HUES6 (cell line): ENCODE data around the gene AP3D1.
"Not testable (repeated sequence)": the region's sequence is repeated elsewhere in the genome, so short reads cannot be mapped to it uniquely, and the experiment has no call there.

Source experiments
- H3K27ac ChIP-seq: 2 replicates; pipeline ENCODE4 v1.7.0; 2013; ENCODE audit warnings: low read depth, mild to moderate bottlenecking, low read length, inconsistent platforms
- H3K27me3 ChIP-seq: 2 replicates; pipeline ENCODE4 v1.6.1; 2013; ENCODE audit warnings: low read length; ENCODE audit not compliant: control insufficient read depth, insufficient read depth
- H3K36me3 ChIP-seq: 2 replicates; pipeline ENCODE4 v1.6.1; 2013; ENCODE audit warnings: low read length; ENCODE audit not compliant: control insufficient read depth, insufficient read depth
- H3K4me1 ChIP-seq: 2 replicates; pipeline ENCODE4 v1.6.1; 2013; ENCODE audit warnings: low read length; ENCODE audit not compliant: control insufficient read depth, insufficient read depth
- H3K4me3 ChIP-seq: 2 replicates; pipeline ENCODE4 v1.5.1; 2013; ENCODE audit warnings: low read depth, low read length
- H3K9ac ChIP-seq: one replicate; pipeline ENCODE4 v1.6.1; 2013; ENCODE audit warnings: mild to moderate bottlenecking, low read length
- H3K9me3 ChIP-seq: 2 replicates; pipeline ENCODE4 v1.6.1; 2013; ENCODE audit warnings: low read depth, low read length; ENCODE audit not compliant: control insufficient read depth, insufficient read depth

AP3D1 gene

DNA sequence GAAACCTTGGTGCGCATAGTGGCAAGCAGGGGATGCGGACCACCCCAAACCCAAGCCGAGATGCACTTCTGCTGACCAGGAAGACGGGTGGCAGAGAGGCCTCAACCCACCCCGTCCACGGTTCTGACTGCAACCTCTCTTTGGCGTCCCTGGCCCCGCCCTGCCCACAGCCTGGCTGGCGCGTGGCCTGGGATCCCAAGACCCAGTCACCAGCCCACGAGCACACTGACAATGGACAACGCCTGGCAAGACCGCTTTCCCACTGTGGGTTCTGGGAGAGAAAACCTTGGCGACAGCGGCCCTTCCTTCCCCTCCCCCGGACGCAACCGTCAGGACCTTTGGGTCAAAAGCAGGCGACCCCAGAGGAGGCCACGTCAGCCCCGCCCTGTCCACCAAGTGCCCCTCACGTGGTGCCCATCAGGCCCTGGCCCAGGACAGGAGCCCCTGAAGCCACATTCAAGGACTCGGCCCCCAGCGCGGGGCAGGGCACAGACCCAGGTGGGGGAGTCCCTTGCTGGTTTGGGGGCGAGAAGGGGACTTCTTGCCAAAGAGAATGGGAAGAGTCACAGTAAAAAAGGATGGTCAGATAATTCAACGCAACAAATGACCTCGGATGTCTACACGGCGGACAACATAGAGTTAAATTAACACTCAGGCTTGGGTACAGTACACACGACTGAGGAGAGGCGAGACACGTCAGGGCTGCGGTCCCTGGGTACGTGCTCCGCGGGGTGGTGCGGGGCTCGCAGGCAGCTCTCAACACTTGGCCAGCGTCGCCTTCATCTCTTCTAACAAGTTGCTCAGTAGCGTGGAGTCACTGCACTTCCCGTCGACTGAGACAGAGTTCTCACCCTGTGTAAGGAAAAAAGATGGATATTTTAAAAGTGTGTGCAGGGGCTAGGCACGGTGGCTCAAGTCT lies 49.7 kb downstream of the AP3D1 start:
- Histone ChIP-seq H3K27me3 (no peaks in the 10 kb centered on the region), H3K9me3 (peaks cover 15% of the 10 kb centered on the region), H3K36me3 (peaks cover 66% of the 10 kb centered on the region), H3K9ac (no peak overlapping the region), H3K4me1 (0 out of 2 replicates have a peak, but pooled peaks cover 5% of the 10 kb centered on the region), H3K4me3 (no peak overlapping the region), H3K27ac (no peak overlapping the region)

DNA sequence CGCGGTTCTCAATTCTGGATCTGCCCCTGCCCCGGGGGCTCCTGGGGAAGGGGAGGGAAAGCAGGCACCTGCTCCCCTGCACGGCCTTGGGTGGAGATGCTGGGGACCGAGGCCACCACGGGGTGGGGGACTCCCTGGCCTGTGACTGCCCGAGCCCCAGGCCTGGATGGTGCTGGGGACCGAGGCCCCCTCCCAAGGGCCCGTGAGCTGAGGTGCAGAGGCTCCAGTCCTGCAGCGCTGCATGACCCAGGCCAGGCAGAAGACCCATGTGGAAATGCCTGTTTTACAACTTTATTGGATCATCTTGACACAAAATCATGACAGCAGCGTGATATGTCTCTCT lies 50.7 kb downstream of the AP3D1 start:
- Histone ChIP-seq H3K9ac (no peak overlapping the region), H3K4me3 (no peak overlapping the region), H3K4me1 (0 out of 2 replicates have a peak, but pooled peaks cover 5% of the 10 kb centered on the region), H3K27me3 (no peaks in the 10 kb centered on the region), H3K9me3 (peaks cover 7% of the 10 kb centered on the region), H3K27ac (no peak overlapping the region), H3K36me3 (peaks cover 56% of the 10 kb centered on the region)

DNA sequence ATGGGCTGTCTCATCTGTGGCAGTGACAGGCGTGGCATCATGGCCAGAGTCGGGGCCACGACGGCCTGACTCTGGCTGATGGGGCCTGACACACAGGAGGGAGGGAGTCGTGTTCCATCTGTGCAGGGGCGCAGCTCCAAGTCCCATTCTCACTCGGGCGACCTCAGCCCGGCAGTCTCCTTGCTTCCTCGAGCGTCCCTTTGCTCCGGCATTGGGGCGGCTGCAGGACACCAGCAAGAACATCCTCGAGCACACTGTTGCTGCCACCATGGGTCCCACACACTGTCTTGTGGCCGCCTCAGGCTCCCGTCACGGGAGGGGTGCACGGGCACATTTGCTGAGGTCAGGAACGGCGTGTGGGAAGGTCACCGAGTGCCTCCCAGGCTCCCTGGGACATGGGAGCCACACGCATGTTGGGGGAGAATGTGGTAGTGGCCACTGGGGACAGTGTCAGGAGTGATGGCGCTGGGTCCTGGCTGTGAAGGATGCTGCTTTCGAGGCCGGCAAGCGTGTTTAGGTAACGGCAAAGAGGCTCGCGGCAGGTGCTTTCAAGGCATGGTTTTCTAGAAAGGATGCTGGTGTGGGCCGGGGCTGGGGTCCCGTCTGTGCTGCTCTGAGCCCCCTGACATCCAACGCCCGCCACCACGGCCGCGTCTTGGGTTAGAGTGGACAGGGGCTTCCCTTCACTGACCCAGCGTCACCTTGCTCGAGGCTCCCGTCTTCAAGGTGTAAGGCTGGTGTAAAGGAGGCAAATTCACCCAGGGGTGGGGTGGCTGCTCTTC lies 51.2 kb downstream of the AP3D1 start:
- Histone ChIP-seq H3K9me3 (peaks cover 3% of the 10 kb centered on the region; the same call in 1 of the 2 replicates), H3K36me3 (peaks cover 51% of the 10 kb centered on the region), H3K4me1 (0 out of 2 replicates have a peak, but pooled peaks cover 5% of the 10 kb centered on the region), H3K27ac (no peak overlapping the region), H3K27me3 (no peaks in the 10 kb centered on the region), H3K9ac (no peak overlapping the region), H3K4me3 (no peak overlapping the region)

DNA sequence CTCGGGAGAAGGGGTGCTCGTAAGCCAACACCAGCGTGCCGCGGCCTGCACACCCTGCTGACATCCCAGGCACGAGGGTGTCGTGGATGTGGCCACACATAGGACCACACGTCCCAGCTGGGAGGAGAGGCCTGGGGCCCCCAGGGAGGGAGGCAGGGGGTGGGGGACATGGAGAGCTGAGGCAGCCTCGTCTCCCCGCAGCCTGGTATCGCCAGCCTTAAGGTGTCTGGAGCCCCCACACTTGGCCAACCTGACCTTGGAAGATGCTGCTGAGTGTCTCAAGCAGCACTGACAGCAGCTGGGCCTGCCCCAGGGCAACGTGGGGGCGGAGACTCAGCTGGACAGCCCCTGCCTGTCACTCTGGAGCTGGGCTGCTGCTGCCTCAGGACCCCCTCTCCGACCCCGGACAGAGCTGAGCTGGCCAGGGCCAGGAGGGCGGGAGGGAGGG lies 52.3 kb downstream of the AP3D1 start:
- H3K4me1 ChIP-seq = peaks cover 5% of the 10 kb centered on the region; the same call in 1 of the 2 replicates
- no peak overlapping the region for H3K4me3 ChIP-seq
- H3K27ac ChIP-seq = no peak overlapping the region
- H3K9ac ChIP-seq = no peak overlapping the region
- peaks cover 43% of the 10 kb centered on the region for H3K36me3 ChIP-seq
- H3K27me3 ChIP-seq = no peaks in the 10 kb centered on the region
- no peaks in the 10 kb centered on the region for H3K9me3 ChIP-seq

DNA sequence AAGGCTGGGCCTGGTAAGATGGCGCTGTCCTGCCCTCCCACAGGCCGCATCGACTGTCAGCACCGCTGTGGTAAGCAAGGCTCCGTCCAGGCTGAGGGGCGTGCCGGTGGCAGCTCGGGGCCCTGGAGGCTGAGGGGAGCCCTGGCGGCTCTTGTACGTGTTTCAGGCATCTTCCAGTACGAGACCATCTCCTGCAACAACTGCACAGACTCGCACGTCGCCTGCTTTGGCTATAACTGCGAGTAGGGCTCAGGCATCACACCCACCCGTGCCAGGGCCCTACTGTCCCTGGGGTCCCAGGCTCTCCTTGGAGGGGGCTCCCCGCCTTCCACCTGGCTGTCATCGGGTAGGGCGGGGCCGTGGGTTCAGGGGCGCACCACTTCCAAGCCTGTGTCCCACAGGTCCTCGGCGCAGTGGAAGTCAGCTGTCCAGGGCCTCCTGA lies 53.5 kb downstream of the AP3D1 start:
- no peak overlapping the region for H3K4me3 ChIP-seq

DNA sequence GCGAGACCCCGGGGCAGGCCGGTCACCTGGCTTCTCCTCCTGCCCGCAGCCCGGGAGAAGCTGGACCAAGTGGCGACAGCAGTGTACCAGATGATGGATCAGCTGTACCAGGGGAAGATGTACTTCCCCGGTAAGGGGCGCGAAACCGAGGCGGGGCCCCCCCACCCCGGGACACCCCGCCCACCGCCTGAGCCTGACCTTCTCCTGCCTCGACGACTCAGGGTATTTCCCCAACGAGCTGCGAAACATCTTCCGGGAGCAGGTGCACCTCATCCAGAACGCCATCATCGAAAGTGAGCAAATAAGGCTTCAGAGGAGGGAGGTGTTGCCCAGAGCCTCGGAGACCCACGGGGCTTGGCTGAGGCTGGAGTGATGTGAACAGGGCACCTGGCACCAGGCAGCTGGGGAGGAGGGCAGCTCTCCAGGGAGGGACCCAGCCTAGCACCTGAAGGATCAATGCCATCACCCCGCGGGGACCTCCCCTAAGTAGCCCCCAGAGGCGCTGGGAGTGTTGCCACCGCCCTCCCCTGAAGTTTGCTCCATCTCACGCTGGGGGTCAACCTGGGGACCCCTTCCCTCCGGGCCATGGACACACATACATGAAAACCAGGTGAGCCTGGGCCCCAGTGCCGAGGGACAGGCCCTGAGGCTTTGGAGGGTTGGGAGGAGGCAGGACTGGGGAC lies 54.0 kb downstream of the AP3D1 start:
- H3K36me3 ChIP-seq = peaks cover 29% of the 10 kb centered on the region
- H3K9ac ChIP-seq = no peak overlapping the region
- no peaks in the 10 kb centered on the region for H3K27me3 ChIP-seq
- H3K4me1 ChIP-seq = peaks cover 5% of the 10 kb centered on the region; the same call in 1 of the 2 replicates
- H3K27ac ChIP-seq = no peak overlapping the region
- peak overlapping the region; percentile 50 for H3K4me3 ChIP-seq
- no peaks in the 10 kb centered on the region for H3K9me3 ChIP-seq

More for the DNA sequence above, 53.5 kb downstream of the AP3D1 start:
- H3K27me3 ChIP-seq = no peaks in the 10 kb centered on the region
- H3K4me1 ChIP-seq = peaks cover 5% of the 10 kb centered on the region; the same call in 1 of the 2 replicates
- H3K9me3 ChIP-seq = no peaks in the 10 kb centered on the region
- peaks cover 31% of the 10 kb centered on the region for H3K36me3 ChIP-seq
- no peak overlapping the region for H3K27ac ChIP-seq
- no peak overlapping the region for H3K9ac ChIP-seq

DNA sequence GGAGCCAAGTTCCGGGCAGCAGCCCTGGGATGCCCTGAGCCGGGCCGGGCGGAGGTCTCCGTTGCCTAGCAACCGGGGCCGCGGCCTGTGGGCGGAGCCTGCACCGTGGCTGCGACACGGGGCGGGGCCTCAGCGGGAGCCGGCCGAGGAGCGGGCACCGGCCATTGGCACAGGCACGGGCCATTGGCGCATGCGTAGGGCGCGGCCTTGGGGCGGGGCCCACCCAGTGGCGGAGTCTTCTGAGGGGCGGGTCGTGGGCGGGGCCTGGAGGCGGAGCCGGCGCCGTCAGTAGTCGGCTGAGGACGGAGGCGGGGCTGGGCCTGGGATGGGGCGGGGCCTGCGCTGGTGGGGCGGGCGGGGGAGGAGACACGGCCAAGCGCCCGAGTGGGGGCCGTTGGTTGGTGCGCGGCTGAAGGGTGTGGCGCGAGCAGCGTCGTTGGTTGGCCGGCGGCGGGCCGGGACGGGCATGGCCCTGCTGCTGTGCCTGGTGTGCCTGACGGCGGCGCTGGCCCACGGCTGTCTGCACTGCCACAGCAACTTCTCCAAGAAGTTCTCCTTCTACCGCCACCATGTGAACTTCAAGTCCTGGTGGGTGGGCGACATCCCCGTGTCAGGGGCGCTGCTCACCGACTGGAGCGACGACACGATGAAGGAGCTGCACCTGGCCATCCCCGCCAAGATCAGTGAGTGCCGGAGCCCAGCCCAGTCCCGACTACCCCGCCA lies 54.7 kb downstream of the AP3D1 start, which contains the start of gene IZUMO4:
Gene IZUMO4, plus strand, starts transcription at position 436 of the 723 bp plus-strand sequence. Its CDS starts 31 bp downstream, at position 467.
- peak within 1 kb of the TSS; percentile 46; the same call in 1 of the 2 replicates for H3K27ac ChIP-seq

GRCh38 chr19:2096034-2096479 lies 55.3 kb downstream of the AP3D1 start, which contains the start of gene MOB3A:
Gene MOB3A (minus strand): TSS chr19:2096326. CDS start chr19:2078560, 17,766 bp downstream.
- Histone ChIP-seq H3K36me3 (peaks cover 17% of the 10 kb centered on the region), H3K4me1 (peaks cover 6% of the 10 kb centered on the region; the same call in 1 of the 2 replicates), H3K9me3 (no peaks in the 10 kb centered on the region), H3K9ac (peak within 1 kb of the TSS; percentile 68), H3K27me3 (no peaks in the 10 kb centered on the region), H3K27ac (peak within 1 kb of the TSS; percentile 46; the same call in 1 of the 2 replicates), H3K4me3 (peak within 1 kb of the TSS; percentile 77)

More for the DNA sequence above, 54.7 kb downstream of the AP3D1 start, which contains the start of gene IZUMO4:
- H3K36me3 ChIP-seq = peaks cover 22% of the 10 kb centered on the region
- H3K9me3 ChIP-seq = no peaks in the 10 kb centered on the region
- peaks cover 5% of the 10 kb centered on the region; the same call in 1 of the 2 replicates for H3K4me1 ChIP-seq
- H3K9ac ChIP-seq = peak within 1 kb of the TSS; percentile 68
- peak within 1 kb of the TSS; percentile 77 for H3K4me3 ChIP-seq
- no peaks in the 10 kb centered on the region for H3K27me3 ChIP-seq

GRCh38 chr19:2091926-2092525 lies 59.3 kb downstream of the AP3D1 start:
- not testable (repeated sequence) for H3K9ac ChIP-seq, H3K9me3 ChIP-seq, H3K27ac ChIP-seq, H3K36me3 ChIP-seq, H3K4me3 ChIP-seq, H3K27me3 ChIP-seq
- H3K4me1 ChIP-seq = peaks cover 23% of the 10 kb centered on the region
